K562 (cell line): Measurements from ENCODE around the gene U2SURP. TPM values are rescaled to one million over a fixed set of nuclear protein-coding genes. Genes with fewer than 3 reads are reported as not detected.

Experiments
- ATAC-seq: fragments of 200-7000 bp; cut with Tn5 transposase; 3 replicates; pipeline ENCODE4 v1.9.1; 2020; ENCODE audit warnings: moderate library complexity
- BruUV-seq: library from RNA; stranded (reverse); fragments of 400-500 nt; replicated peaks from 2 replicates; lab custom pipeline; 2021; lab: Mats Ljungman, UMichigan
- CTCF ChIA-PET: fragments of 300-600 bp; formaldehyde crosslinking; extraction: SDS; loops from one replicate; lab custom pipeline; 2021; ENCODE audit warnings: low intra/inter-chr PET ratio; lab: Yijun Ruan, JAX
- POLR2A ChIA-PET: fragments of 300-600, 350-650 bp; sonication (Branson Sonifier 250); formaldehyde crosslinking; extraction: SDS; loops from one replicate; lab custom pipeline; 2021; ENCODE audit warnings: antibody characterized with exemption, inconsistent platforms; lab: Yijun Ruan, JAX
- DNase-seq, 4 experiments: peaks; one replicate each; pipeline versions ENCODE4 v3.0.0 to v3.0.0-alpha.2; 2011 to 2018; ENCODE audit warnings: low spot score in 3 of 4, mixed read lengths in 3 of 4; ENCODE audit errors: extremely low read depth in 1 of 4
- FAIRE-seq: peaks from 2 replicates; lab custom pipeline; 2011; peaks lifted over from hg19 to GRCh38; lab: Jason Lieb, UNC
- H2AFZ ChIP-seq: 2 replicates; pipeline ENCODE4 v1.6.0; 2011; ENCODE audit warnings: low read depth, low read length, control low read depth, inconsistent platforms
- H3K27ac ChIP-seq: fragments of 200-600 bp; 3 replicates; pipeline ENCODE4 v1.8.0; 2011; ENCODE audit warnings: low read depth, mild to moderate bottlenecking, control low read depth, inconsistent platforms, low read length, moderate library complexity, mixed read lengths; ENCODE audit errors: extremely low read depth
- H3K27me3 ChIP-seq, 2 experiments: fragments of 300-600 bp in 1 of 2; 2 replicates in 1 of 2; 3 replicates in 1 of 2; pipeline versions ENCODE4 v1.6.0 to v1.8.0; 2011; ENCODE audit warnings: inconsistent platforms in 2 of 2, low read length in 2 of 2, mild to moderate bottlenecking in 1 of 2, mixed read lengths in 1 of 2, moderate library complexity in 1 of 2; ENCODE audit not compliant: control insufficient read depth in 2 of 2, insufficient read depth in 2 of 2
- H3K36me3 ChIP-seq: fragments of 300-600 bp; 3 replicates; pipeline ENCODE4 v1.8.0; 2011; ENCODE audit warnings: mild to moderate bottlenecking, low read length, inconsistent platforms; ENCODE audit not compliant: control insufficient read depth, insufficient read depth
- H3K4me1 ChIP-seq, 2 experiments: fragments of 200-600 bp in 1 of 2; replicated peaks in 1 of 2; 2 replicates in 1 of 2; 3 replicates in 1 of 2; pipeline versions ENCODE4 v1.5.1 to v1.8.0; 2011; ENCODE audit warnings: inconsistent platforms in 2 of 2, low read length in 2 of 2, mild to moderate bottlenecking in 1 of 2, mixed read lengths in 1 of 2, moderate library complexity in 1 of 2; ENCODE audit not compliant: control insufficient read depth in 2 of 2, insufficient read depth in 2 of 2
- H3K4me2 ChIP-seq: 2 replicates; pipeline ENCODE4 v1.6.1; 2011; ENCODE audit warnings: low read length, control low read depth, inconsistent platforms, mixed read lengths; ENCODE audit not compliant: insufficient read depth
- H3K4me3 ChIP-seq: fragments of 200-600 bp; sonication (generic), shearing (Covaris generic); 2 replicates; pipeline ENCODE4 v1.5.1; 2016; ENCODE audit warnings: control low read depth, inconsistent platforms
- H3K79me2 ChIP-seq: fragments of 200-600 bp; 3 replicates; pipeline ENCODE4 v1.8.0; 2011; ENCODE audit warnings: low read length, inconsistent platforms; ENCODE audit not compliant: control insufficient read depth, insufficient read depth
- H3K9ac ChIP-seq, 2 experiments: 2 replicates each; pipeline versions ENCODE4 v1.6.0 to v1.6.1; 2011; ENCODE audit warnings: low read depth in 2 of 2, low read length in 2 of 2, control low read depth in 1 of 2, inconsistent platforms in 1 of 2, mild to moderate bottlenecking in 1 of 2, mixed read lengths in 1 of 2; ENCODE audit not compliant: insufficient read depth in 1 of 2
- H3K9me1 ChIP-seq: one replicate; pipeline ENCODE4 v1.6.0; 2011; ENCODE audit warnings: inconsistent platforms, mild to moderate bottlenecking, low read length, moderate library complexity; ENCODE audit not compliant: control insufficient read depth, insufficient read depth
- H3K9me3 ChIP-seq: replicated peaks from 2 replicates; pipeline ENCODE4 v1.5.1; 2011; ENCODE audit warnings: low read depth, low read length, inconsistent platforms; ENCODE audit not compliant: control insufficient read depth, insufficient read depth
- H4K20me1 ChIP-seq: replicated peaks from 2 replicates; pipeline ENCODE4 v1.6.1; 2011; ENCODE audit warnings: low read length, inconsistent platforms, mixed read lengths; ENCODE audit not compliant: control insufficient read depth, insufficient read depth
- ELF2 ChIP-seq: fragments of 250-450 bp; sonication (Bioruptor Pico); IDR thresholded peaks from 2 replicates; pipeline ENCODE4 v1.5.0; 2021; ENCODE audit warnings: mild to moderate bottlenecking
- EWSR1 ChIP-seq: fragments of 450-650 bp; IDR thresholded peaks from 2 replicates; pipeline ENCODE4 v1.6.1; 2018; ENCODE audit warnings: borderline replicate concordance, mild to moderate bottlenecking, low read depth, moderate library complexity; ENCODE audit not compliant: partially characterized antibody
- GABPB1 ChIP-seq: sonication (generic); formaldehyde crosslinking; IDR thresholded peaks from 2 replicates; pipeline ENCODE4 v1.8.0; 2022; ENCODE audit warnings: mild to moderate bottlenecking, missing genetic modification reagents
- KLF13 ChIP-seq: fragments of 450-650 bp; IDR thresholded peaks from 2 replicates; pipeline ENCODE4 v1.6.1; 2016; ENCODE audit warnings: missing genetic modification characterization, low read depth, mild to moderate bottlenecking, missing compliant biosample characterization, moderate library complexity, borderline replicate concordance
- POLR2A ChIP-seq: fragments of 450-650 bp; conservative IDR thresholded peaks from 2 replicates; pipeline ENCODE4 v1.6.1; 2016
- POLR2G ChIP-seq: fragments of 200-400 bp; formaldehyde crosslinking; IDR thresholded peaks from 2 replicates; pipeline ENCODE4 v1.6.1; 2017; ENCODE audit warnings: low read depth, mild to moderate bottlenecking, antibody characterized with exemption, low read length, moderate library complexity
- RBM34 ChIP-seq: fragments of 200-400 bp; formaldehyde crosslinking; IDR thresholded peaks from 2 replicates; pipeline ENCODE4 v1.6.1; 2018; ENCODE audit warnings: low read length, borderline replicate concordance; ENCODE audit not compliant: insufficient read depth
- RERE ChIP-seq: sonication (generic); formaldehyde crosslinking; IDR thresholded peaks from 2 replicates; pipeline ENCODE4 v1.8.0; 2023; ENCODE audit warnings: missing genetic modification reagents, mild to moderate bottlenecking, borderline replicate concordance
- SMAD3 ChIP-seq: fragments of 450-650 bp; formaldehyde crosslinking; conservative IDR thresholded peaks from 2 replicates; pipeline ENCODE4 v1.4.0; 2020; ENCODE audit warnings: mild to moderate bottlenecking
- TCFL5 ChIP-seq: fragments of 250-450 bp; sonication (Bioruptor Pico); conservative IDR thresholded peaks from 2 replicates; pipeline ENCODE4 v1.6.1; 2021; ENCODE audit warnings: mild to moderate bottlenecking, moderate library complexity, matching md5 sums
- TEAD2 ChIP-seq: fragments of 450-650 bp; IDR thresholded peaks from 2 replicates; pipeline ENCODE4 v1.6.1; 2016; ENCODE audit warnings: missing genetic modification characterization, control low read depth, missing compliant biosample characterization
- U2AF2 ChIP-seq: fragments of 200-400 bp; formaldehyde crosslinking; optimal IDR thresholded peaks from 2 replicates; pipeline ENCODE3; 2017; ENCODE audit warnings: low read depth, mild to moderate bottlenecking, low read length
- WGBS: fragments of 100-300 bp; shearing (Covaris generic); methylation state at CpG from one replicate; pipeline ENCODE4 v1.1.6; 2016; ENCODE audit warnings: low coverage, mixed read lengths; ENCODE audit not compliant: insufficient coverage; ENCODE audit errors: missing lambda C conversion rate; 5-methylcytosine and 5-hydroxymethylcytosine counted together
- in situ Hi-C: fragments of 300-500 bp; cut with MboI; formaldehyde crosslinking; loops from 4 replicates; pipeline ENCODE4 v1.15.0; 2018; ENCODE audit warnings: inconsistent platforms, mixed read lengths
- intact Hi-C: fragments of 100-400 bp; cut with micrococcal nuclease; formaldehyde crosslinking; loops from 2 replicates; pipeline ENCODE4 v1.14.2; 2022
- polyA plus RNA-seq, 8 experiments: library from polyadenylated mRNA; depleted of rRNA in 4 of 8; stranded (reverse) in 5 of 8; unstranded in 3 of 8; fragments of >200 nt; fragmentation: Nextera tagmentation in 2 of 8; fragmentation: Illumina TruSeq in 1 of 8; extraction: Ambion mirVana in 2 of 8; extraction: Trizol in 1 of 8; gene quantifications; 2 replicates each; pipeline versions ENCODE4 v1.2.1 to v1.2.3, GENCODE V29; 2011 to 2014; ENCODE audit warnings: inconsistent platforms in 1 of 8, missing spikeins in 1 of 8
- total RNA-seq, 7 experiments: library from RNA; depleted of rRNA in 6 of 7; stranded (reverse); fragments of >200 nt in 6 of 7; fragmentation: Illumina TruSeq in 2 of 7; extraction: Trizol in 2 of 7; gene quantifications; 2 replicates each; pipeline versions ENCODE4 v1.2.1 to v1.2.3, GENCODE V29; 2011 to 2021; ENCODE audit warnings: low replicate concordance in 1 of 7
- TF ChIP-seq, protein P1 (sequence below): fragments of 450-650 bp; IDR thresholded peaks from 2 replicates; pipeline ENCODE4 v1.7.1; 2018; ENCODE audit warnings: mild to moderate bottlenecking, low read depth; ENCODE audit not compliant: partially characterized antibody

U2SURP gene
- total and polyA plus RNA-seq, 9 of the 15 experiments (the other 6 are each of a cell fraction or from before 2014, with no cell fraction given) = 128 to 322 (median 191) TPM

DNA sequence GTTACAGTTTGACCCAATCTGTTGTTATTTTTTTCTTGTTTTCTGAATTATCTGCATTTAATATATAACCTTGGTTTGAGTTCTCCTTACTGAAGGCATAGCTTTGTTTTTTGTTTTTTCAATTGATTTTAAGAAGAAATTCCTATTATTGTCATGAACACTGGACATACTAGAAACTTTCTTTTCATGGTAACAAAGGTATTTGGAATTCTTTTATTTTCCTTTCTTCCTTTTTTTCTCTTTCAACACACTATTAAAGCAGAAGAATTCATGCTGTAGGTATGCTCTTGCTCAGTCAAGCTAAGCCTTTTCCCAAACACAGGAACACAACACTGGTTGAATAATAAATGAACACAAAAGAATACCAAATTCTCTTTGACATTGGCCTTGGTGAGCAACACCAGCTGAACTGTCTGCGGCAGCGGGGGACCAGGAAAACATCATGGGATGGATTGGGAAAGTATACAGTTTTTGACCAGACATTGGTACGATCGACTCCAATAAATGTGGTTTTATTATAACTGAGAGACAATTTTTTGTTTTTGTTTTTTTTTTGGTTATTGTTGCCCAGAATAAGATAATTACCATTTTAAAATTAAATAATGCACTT lies 23.1 kb downstream of the U2SURP start (continued):
- TF ChIP-seq RERE = no peak
- no peak for TF ChIP-seq TEAD2 (tag)
- no peak for TF ChIP-seq RBM34
- TF ChIP-seq KLF13 (tag) = no peak
- TF ChIP-seq, all 486 proteins: peak for 0

DNA sequence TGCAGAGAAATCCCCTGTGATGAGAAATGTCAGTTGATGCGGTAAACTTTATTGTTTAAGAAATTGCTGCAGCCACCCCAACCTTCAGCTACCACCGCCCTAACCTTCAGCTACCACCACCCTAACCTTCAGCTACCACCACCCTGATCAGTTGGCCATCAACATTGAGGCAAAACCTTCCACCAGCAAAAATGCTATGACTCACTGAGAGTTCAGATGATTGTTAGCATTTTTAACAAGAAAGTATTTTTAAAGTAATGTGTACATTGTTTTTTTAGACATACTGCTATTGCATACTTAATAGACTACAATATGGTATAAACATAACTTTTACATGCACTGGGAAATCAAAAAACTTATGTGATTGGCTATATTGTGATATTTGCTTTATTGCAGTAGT lies 30.0 kb downstream of the U2SURP start:
- Histone ChIP-seq H3K79me2 (peaks cover 4% of the 10 kb centered on the region; the same call in 1 of the 3 replicates), H2AFZ (no peak overlapping the region), H3K27ac (no peak overlapping the region), H3K9me3 (no peaks in the 10 kb centered on the region), H3K4me3 (no peak overlapping the region), H3K4me2 (no peak overlapping the region), H3K9ac (no peak overlapping the region), H3K36me3 (peaks cover 97% of the 10 kb centered on the region), H3K9me1 (no peaks in the 10 kb centered on the region), H3K4me1 (no peaks in the 10 kb centered on the region), H3K27me3 (no peaks in the 10 kb centered on the region), H4K20me1 (no peaks in the 10 kb centered on the region)
- BruUV-seq = TSS peak; percentile 3
- 85% methylated on average over 2 of the region's 2 CpGs for WGBS
- FAIRE-seq = no peak
- ChIA-PET CTCF (no interaction called here), POLR2A (interaction anchor here (0.7 to 1.8 kb wide), 5 partner anchors 9 to 30 kb away, joined by 3 to 6 read pairs (median 3); partner anchors contain the start of gene U2SURP)
- intact Hi-C loops = no loop called here
- ATAC-seq = no peak
- no peak for DNase-seq
- in situ Hi-C loops = no loop called here
- TF ChIP-seq POLR2A = no peak
- no peak for TF ChIP-seq GABPB1 (CRISPR knock-in tag)
- TF ChIP-seq, protein P1, sequence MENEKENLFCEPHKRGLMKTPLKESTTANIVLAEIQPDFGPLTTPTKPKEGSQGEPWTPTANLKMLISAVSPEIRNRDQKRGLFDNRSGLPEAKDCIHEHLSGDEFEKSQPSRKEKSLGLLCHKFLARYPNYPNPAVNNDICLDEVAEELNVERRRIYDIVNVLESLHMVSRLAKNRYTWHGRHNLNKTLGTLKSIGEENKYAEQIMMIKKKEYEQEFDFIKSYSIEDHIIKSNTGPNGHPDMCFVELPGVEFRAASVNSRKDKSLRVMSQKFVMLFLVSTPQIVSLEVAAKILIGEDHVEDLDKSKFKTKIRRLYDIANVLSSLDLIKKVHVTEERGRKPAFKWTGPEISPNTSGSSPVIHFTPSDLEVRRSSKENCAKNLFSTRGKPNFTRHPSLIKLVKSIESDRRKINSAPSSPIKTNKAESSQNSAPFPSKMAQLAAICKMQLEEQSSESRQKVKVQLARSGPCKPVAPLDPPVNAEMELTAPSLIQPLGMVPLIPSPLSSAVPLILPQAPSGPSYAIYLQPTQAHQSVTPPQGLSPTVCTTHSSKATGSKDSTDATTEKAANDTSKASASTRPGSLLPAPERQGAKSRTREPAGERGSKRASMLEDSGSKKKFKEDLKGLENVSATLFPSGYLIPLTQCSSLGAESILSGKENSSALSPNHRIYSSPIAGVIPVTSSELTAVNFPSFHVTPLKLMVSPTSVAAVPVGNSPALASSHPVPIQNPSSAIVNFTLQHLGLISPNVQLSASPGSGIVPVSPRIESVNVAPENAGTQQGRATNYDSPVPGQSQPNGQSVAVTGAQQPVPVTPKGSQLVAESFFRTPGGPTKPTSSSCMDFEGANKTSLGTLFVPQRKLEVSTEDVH = no peak
- TF ChIP-seq POLR2G = 0 out of 2 replicates have a peak, but pooled peaks have one; percentile 17
- TF ChIP-seq TCFL5 = no peak
- TF ChIP-seq U2AF2 = no peak
- TF ChIP-seq SMAD3 (CRISPR knock-in tag) = no peak
- no peak for TF ChIP-seq ELF2 (CRISPR knock-in tag)
- TF ChIP-seq EWSR1 = no peak
